MV-4-11 (cell line): ENCODE data around the gene FUT3.
A peak's percentile ranks its signal among the peaks of the same experiment; 100 is the strongest.

Source experiments
- DNase-seq: peaks from one replicate; lab custom pipeline; 2025; lab: John Stamatoyannopoulos, UW

Gene FUT3

GRCh38 chr19:5824751-5825150 is 26.5 kb downstream of the FUT3 start:
- no peak for DNase-seq

GRCh38 chr19:5823579-5824281 is 27.5 kb downstream of the FUT3 start:
- no peak for DNase-seq

GRCh38 chr19:5822181-5822844 is 28.9 kb downstream of the FUT3 start:
- no peak for DNase-seq

GRCh38 chr19:5821521-5822180 is 29.6 kb downstream of the FUT3 start:
- DNase-seq: no peak

GRCh38 chr19:5820785-5821184 is 30.5 kb downstream of the FUT3 start:
- no peak for DNase-seq

- DNase-seq: no peak
Observed at GRCh38 chr19:5818594-5818993, 32.7 kb downstream of the FUT3 start.

- DNase-seq: no peak
Observed at GRCh38 chr19:5817218-5817617, 34.0 kb downstream of the FUT3 start.

- DNase-seq: no peak
Observed at GRCh38 chr19:5814852-5815246, 36.4 kb downstream of the FUT3 start.

GRCh38 chr19:5814123-5814851 is 37.0 kb downstream of the FUT3 start:
- DNase-seq: no peak

GRCh38 chr19:5811117-5811516 is 40.1 kb downstream of the FUT3 start:
- DNase-seq: no peak

GRCh38 chr19:5809469-5809868 is 41.8 kb downstream of the FUT3 start:
- no peak for DNase-seq

- peak; percentile 71 for DNase-seq
Observed at GRCh38 chr19:5809053-5809452, 42.2 kb downstream of the FUT3 start.

- DNase-seq: no peak
Observed at GRCh38 chr19:5808120-5808816, 43.0 kb downstream of the FUT3 start.

GRCh38 chr19:5806905-5807304 is 44.3 kb downstream of the FUT3 start:
- DNase-seq: no peak

GRCh38 chr19:5806133-5806489 is 45.1 kb downstream of the FUT3 start:
- DNase-seq: no peak

- peak; percentile 21 for DNase-seq
Observed at GRCh38 chr19:5805462-5806132, 45.7 kb downstream of the FUT3 start.

GRCh38 chr19:5804516-5805461 is 46.5 kb downstream of the FUT3 start, which contains the start of gene NRTN:
Gene NRTN, plus strand, starts transcription at chr19:5805067. Its CDS starts 19,099 bp downstream, at chr19:5824166.
- no peak for DNase-seq

- DNase-seq: peak; percentile 91
Observed at GRCh38 chr19:5803752-5804515, 47.3 kb downstream of the FUT3 start.

GRCh38 chr19:5803441-5803751 is 47.9 kb downstream of the FUT3 start:
- no peak for DNase-seq
